ENCODE data around the gene GPD1L.
"Not testable (repeated sequence)": the region's sequence is repeated elsewhere in the genome, so short reads cannot be mapped to it uniquely, and the experiment has no call there.

The GPD1L gene

DNA sequence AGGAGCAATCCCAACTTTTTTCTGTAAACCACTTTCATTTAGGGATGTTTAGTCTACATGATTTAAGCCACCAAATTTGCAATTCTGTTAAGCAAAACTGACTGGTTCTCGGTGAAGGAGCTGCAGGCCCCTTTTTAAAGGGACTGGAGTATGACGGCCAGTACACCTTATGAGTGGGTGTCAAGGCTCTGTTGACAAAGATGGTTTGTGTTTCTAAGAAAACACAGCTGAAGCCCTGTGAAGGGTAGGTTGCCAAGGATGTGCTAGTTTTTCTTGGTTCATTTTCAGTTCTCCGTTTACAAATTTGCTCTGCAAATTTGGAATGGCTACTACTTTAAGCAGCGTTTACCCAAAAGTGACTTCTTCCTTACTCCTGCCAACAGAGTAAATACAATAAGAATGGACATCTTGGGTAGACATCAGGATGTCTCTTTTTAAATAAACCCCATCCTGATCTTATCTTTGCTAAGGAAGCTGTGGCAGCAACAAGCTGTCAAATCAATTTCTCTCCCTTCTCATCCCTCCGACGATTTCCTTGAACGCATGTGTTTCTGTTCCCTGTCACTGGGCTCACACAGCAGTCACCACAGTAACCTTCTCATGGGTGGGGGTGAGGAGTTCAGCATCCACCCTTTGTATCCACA is 73.8 kb downstream of the GPD1L start:
- no peak for DNase-seq

DNA sequence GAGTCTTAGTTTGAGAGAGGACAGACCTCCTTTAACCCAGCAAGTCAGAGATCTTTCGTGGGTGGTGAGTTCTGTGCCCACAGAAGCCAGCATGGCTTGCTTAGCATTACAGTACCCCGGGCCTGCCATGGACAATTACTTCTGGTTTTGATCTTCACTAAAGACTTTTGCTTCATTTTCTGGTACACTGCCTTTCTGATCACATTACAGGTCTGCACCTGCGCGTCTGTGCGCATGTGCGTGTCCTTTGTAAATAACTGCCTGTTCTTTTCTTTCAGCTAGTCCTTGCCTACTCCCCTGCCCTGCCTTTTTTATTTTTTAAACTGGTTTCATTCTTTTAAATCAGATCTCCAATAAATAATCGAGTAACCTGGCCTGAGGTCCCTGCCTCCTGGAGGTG is 74.9 kb downstream of the GPD1L start:
- no peak for DNase-seq

DNA sequence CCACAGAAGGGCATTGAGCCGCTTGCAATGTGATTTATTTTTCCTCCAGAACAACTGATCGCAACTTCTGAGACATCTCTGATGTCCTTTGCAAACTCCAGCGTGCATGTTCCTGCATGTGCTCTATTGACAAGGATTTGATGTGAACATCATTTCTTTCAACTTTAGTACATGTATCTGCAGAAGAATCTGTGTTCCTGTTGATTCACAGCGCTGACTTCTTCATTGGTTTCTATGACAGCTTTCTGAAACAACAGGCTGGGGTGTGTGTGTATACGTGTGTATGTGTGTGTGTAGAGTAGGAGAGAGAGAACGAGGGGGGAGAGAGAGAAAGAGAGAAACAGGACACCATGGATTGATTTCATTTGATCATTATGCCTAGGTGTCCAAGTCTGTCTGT is 75.4 kb downstream of the GPD1L start:
- no peak for DNase-seq

DNA sequence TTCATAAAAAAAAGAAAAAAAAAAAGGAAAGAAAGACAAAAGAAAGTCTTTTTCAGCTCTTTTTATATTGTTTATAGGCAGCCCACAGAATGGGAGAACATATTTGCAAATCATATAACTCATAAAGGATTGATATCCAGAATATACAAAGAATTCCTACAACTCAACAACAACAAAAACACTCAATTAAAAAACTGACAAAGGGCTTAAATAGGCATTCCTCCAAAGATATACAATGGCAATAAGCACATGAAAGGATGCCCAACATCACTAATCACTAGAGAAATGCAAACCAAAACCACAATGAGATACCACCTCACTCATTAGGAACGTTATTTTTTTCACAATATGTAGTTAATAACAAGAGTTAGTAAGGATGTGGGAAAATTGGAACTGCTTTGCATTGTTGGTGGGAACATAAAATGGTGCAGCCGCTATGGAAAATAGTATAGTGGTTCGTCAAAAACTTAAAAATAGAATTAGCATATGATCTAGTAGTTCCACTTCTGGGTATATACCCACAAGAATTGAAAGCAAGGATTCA is 77.8 kb downstream of the GPD1L start:
- no peak for DNase-seq

DNA sequence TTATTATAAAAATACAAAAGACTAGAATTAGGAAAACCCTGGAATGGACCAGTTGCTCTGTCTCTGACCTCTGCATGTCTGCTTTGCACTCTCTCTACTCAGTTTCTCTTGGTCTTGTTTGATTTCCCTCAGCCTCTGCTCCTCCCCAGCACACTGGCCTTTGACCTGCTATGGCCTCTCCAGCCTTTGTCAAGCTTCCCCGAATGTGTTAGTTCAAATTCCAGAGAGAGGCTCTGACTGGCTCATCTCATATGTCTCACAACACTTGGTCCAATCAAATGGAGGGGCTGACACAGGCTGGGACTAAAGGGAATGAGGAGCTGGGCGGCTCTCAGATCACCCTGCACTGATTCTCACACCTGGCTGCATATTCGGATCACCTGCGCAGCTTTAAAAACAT is 79.7 kb downstream of the GPD1L start:
- no peak for DNase-seq

DNA sequence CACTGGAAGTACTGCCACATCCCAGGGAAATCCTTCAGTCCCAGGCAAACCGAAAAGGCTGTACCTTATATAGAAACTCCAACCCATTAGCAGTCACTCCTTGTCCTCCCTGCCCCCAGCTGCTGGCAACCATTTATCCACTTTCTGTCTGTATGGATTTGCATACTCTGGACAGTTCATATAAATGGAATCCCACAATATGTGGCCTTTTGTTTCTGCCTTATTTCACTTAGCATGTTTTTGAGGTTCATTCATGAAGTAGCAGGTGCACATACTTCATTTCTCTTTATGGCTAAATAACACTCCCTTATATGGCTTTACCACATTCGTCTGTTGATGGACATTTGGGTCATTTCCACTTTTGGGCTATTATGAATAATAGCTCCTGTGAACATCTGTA is 80.5 kb downstream of the GPD1L start:
- no peak for DNase-seq

DNA sequence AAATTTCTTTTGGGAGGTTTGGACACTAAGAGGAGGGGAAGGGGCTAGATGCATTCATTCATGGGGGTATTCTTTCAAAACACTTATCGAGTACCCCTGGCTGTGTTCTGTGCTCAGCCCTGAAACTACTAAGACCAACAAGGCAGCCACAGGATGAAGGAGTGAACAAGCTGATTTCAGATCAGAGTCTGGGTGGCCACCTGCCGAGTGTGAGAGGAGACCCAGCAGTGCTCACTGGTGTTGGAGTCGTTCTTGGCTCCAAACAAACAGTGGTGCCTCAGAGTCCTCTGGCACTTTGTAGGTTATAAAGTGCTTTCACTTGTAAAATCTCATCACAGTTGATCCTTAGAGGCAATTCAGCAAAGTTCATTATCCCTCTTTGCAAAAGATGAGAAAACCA is 83.3 kb downstream of the GPD1L start:
- no peak for DNase-seq

DNA sequence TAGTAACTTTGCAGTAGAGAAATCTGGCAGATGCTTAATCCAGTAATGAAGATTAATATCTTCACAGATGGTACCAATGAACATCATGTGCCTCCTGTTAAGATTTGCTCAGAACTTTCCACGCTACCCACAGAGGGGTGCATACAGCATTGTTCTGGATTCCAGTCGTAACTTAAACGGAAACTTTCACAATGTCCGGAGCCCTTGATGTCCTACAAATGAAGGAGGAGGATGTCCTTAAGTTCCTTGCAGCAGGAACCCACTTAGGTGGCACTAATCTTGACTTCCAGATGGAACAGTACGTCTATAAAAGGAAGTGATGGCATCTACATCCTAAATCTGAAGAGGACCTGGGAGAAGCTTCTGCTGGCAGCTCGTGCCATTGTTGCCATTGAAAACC is 84.1 kb downstream of the GPD1L start:
- not testable (repeated sequence) for DNase-seq

DNA sequence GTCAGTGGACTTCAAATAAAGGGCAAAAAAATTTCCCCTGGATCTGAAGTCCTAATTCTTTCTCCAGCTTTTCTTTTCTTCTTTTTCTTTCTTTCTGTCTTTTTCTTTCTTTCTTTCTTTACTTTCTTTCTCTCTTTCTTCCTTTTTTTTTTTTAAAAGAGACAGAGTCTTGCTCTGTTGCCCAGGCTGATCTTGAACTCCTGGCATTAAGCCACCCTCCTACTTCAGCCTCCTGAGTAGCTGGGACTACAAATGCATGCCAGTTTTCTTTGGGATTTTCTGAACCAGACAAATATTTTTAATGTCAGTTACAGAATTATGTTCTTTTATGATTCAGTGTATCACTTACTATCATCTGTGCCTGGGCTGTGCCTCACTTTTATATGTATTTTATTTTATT is 86.7 kb downstream of the GPD1L start:
- no peak for DNase-seq

DNA sequence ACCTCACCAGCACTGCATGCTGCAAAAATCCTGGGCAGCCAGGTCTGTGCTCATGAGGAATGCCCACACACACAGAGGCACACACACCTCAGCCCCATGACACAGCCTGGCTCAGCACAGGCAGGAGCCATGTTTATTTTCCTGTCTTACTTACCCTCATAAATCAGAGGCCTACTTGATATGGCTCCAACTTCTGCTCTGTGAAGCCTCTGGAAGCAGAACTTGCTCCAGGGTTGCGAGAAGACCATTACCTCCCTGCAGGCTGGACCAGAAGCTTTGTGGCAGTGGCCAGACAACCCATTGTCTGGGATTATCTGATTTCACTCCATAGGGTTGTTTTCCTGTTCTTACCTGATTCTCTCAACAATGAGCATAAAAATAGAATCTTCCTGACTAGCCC is 88.2 kb downstream of the GPD1L start:
- no peak for DNase-seq

DNA sequence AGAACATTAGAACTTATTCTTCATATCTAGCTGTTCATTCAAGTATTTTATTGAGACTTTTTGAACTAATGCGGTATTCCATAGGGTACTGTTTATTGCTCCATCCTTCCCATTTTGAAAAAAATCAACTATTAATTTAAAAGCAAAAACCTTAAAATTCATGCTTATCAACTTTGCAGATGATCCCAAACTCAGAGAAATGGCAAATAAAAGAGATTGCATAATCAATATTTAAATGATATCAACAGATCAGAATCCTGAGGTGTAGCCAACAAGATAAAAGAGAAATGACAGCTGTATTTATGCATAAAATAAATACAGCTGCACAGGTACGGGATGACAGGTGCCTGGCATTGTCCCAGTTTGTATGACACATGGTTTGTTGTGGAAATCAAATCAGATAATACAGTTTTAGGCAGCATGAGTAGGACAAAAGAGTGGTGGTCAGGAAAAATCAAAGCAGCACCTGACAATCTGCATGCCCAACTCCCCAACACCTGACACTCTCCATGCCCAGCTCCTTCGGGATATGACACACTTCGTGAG is 89.6 kb downstream of the GPD1L start:
- DNase-seq: no peak

DNA sequence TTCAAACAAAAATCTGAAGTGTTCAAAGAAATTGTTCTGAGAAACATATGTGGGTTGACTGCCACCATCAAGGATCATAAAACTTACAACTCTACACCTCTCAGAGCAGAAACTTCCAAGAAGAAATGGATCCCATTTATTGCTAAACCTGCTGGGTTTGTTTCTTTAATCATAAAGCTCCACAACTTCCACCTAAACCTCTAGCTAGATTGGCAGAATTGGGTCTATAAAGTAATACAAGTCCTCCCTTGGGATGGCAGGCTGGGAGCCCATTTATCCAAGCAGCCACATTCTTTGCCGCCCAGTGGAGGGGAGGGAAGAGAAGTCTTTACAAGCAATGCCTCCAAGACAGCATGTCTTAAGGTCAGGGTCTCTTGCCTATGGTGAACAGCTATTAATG is 91.6 kb downstream of the GPD1L start:
- DNase-seq: no peak

DNA sequence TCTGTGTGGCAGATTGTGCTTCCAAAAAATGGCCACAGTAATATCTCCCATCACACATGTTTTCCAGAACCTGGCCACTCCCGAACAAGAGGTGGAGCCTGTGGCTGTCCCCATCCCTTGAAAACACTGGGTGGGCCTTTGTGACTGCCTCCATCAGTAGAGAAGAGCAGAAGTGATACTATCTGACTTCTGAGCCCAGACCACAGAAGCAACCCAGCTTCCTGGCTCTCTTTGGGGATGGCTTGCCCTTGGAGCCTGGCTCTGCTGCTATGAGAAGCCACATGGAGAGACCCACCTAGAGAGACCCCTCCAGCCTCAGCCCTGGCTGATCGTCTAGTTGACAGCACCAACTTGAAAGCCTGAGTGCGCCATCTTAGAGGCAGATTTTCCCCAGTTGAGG is 92.3 kb downstream of the GPD1L start:
- DNase-seq: no peak

DNA sequence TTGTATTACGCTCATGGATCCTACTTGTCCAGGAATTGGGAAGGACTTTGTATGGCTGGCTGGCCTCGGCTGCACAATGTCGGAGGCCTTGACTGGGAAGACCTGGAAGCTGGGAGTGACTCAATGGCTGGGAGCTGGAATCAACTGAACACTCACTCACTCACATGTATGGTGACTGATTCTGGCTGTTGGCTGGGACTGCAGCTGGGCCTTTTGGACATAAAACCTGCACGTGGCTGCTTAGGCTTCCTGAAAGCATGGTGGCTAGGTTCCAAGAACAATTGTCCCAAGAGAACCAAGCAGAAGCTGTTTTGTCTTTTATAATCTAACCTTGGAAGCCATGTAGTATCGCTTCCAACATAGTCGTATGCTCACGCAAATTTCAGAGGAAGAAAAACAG is 94.1 kb downstream of the GPD1L start:
- peak in 1 of 58 donors; percentile 6 for DNase-seq

DNA sequence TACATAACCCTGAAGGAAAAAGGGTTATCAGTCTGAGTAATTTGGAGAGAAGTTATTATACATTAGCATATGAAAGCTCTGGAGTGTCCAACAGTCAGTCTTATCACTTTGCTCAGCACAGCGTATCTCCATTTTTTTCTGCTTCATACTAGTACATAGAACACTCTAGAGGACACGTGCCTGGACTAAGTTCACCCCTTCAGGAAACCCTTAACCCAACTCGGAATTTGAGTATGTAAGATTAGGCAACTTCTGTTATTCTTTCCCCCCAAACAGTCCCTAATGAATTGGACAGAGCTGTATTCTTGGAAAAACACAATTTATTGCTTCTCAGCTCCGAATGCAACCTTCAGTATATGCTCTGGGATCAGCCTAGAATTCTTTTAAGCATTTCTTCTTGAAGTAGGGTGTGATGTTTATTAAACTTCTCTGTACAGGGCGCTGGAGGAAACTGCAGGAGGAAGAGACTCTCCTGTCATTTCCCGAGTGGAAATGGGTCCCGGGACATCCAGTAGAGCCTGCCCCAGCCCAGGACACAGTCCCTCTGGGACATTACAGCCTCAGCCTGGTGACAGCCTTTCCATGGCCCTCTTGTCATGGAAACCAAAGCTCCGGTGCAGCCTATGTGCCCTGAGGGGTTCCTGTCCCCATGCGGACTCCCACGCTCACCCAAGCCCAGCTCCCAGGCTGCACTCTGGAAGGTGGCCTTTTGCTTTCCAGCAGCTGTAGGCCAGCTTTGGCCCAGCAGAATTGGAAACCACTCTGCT is 94.8 kb downstream of the GPD1L start:
- no peak for DNase-seq

DNA sequence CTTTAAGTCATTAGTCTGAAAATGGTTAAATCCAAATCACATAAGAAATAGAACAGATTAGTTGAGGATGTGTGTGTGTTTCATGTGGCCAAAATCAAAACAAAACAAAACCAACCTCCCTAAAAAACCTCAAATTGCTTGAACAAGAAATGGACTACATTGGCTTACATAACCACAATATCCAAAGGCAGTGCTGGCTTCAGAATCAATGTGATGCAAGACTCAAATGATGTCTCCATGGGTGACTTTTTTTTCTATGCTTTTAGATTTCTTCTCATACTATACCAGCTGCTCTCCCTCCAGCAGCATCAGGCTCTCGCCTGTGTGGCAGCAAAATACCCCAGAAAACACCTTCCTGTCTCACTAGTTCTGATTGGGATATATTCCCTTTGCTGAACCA is 96.1 kb downstream of the GPD1L start:
- DNase-seq: no peak

DNA sequence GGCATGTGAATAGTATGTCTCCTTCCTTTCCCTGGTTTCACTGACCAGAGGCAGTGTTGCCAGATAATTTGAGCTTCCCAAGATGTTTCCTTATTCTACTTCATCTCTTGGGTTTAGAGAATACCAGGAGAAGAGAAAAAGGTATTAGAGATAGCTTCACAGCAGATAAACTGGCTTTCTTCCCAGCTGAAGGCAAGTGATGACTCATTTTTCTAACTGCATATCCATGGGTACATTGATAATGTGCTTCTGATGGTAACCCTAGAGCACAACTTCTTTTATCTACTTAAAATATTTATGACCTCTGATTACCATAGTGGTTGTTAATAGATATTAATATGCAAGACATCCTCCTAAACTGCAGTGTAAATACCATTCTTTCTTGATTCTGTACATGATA is 97.4 kb downstream of the GPD1L start:
- DNase-seq: peak in 1 of 58 donors; percentile 18

DNA sequence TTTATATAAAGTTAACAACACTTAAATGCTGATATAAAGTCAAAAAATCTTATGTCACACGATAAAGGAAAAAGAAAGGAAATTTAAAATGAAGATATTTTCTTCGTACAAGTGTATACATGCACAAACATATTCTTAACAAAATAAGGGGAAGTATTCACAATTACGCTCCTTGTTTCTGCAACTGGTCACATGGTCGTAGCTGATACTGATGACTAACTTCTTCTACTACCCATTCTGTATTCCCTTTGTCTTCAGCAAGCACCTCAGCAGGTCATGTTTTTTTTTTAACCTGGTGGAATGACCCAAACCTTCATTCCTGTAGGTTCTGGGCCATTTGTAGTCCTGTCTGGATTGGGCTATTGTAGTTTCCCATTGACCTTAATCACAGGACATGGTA is 102.0 kb downstream of the GPD1L start:
- DNase-seq: no peak

DNA sequence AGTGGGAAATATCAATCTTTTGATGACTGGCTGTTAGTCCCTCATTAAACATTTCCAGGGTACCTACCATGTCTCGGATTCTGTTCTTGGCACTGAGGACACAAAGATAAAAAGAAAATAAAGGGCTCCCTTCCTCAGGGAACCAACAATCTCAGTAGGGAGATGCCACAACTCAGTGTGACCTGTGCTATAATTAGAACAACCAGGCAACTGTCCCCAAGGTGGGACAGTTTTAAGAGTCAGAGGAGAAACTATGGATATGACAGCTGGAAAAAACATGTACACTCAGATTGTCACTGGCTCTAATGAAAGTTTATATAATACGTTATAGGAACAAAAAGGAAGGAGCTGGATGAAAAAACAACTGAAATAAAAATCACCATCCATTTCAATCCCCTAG is 108.8 kb downstream of the GPD1L start:
- DNase-seq: no peak

DNA sequence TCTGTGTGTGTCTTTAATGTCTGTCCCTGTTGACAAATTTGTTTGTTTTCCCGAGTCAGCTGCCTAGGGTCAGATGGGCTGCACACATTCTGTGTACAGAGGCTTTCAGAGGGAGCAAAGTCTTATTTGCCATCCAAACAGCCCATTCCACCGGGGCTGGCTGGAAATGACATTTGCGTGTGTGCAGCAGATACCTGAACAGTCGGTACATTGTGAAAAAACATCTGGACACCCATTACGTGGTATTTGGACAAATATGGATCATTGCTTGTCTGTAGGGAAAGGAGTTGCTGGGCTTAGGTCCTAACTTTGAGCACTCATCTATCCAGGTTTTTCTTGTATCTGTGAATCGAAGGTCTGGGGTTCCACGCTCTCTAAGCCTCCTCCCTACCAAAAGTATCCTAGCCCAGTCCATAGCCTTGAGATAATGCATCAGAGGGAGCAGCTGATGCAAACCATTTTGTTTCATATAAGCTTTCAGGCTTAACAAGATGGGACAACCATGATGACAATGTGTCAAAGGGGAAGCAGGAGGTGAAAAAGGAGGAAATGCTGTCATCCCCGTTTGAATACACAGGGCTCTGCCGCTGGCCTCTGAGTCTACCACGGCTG is 109.9 kb downstream of the GPD1L start:
- no peak for DNase-seq

DNA sequence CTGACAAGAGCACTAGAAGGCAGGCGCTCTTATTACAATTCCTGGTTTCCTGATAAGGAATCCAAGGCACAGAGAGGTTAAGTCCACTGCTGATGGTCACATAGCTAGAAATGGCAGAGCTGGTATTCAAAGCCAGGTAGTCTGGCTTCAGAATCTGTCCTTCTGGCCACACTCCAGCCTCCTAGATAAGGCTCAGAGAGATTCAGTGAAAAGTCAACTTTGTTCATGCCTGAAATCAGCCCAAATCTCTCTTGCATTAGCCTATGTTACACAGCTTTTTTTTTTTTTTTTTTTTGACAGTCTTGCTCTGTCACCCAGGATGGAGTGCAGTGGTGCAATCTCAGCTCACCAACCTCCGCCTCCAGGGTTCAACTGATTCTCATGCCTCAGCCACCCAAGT is 110.9 kb downstream of the GPD1L start:
- DNase-seq: no peak
